GM12891 (cell line): ENCODE results near the gene CEACAM6.

ENCODE experiments used
- POLR2A ChIP-seq: IDR thresholded peaks from 2 replicates; pipeline ENCODE4 v1.6.1; 2011; ENCODE audit warnings: low read depth, low read length, control low read depth
- POLR2AphosphoS5 ChIP-seq: IDR thresholded peaks from 2 replicates; pipeline ENCODE4 v1.6.1; 2011; ENCODE audit warnings: low read depth, low read length, control low read depth
- SPI1 ChIP-seq: IDR thresholded peaks from 2 replicates; pipeline ENCODE4 v1.6.1; 2011; ENCODE audit warnings: low read depth, low read length, control low read depth
- TAF1 ChIP-seq: IDR thresholded peaks from 2 replicates; pipeline ENCODE4 v1.6.1; 2011; ENCODE audit warnings: low read depth, low read length, control low read depth

DNA sequence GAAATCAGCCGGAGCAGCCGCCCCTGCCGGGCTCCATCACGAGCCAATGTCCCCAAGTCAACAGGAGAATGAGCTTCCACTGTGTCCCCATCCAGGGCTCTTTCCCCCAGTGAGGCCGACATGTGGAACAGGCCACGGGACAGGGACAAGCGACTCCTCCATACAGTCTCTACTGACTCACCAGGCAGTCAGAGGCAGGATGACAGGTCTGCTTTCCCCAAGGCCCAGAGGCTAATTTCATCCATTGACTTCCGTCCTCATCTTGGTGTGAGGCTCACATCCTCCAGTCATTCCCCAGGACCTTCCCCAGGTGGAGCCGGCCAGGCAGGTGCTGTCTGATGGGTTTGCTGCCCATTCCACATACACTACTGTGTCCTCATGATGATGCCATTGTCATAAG is 3.5 kb downstream of the CEACAM6 start:
- TF ChIP-seq TAF1 (no peak), POLR2A (no peak), POLR2AphosphoS5 (no peak), SPI1 (no peak)
